GM12878 (cell line): ENCODE data around the gene AGBL2. TPM values are rescaled to one million over a fixed set of nuclear protein-coding genes. Genes with fewer than 3 reads are reported as not detected.

Experiments used
- ATAC-seq: fragments of 200-7000 bp; cut with Tn5 transposase; 3 replicates; pipeline ENCODE4 v1.9.1; 2020; ENCODE audit warnings: mild to moderate bottlenecking, moderate library complexity
- BruUV-seq: library from RNA; stranded (reverse); fragments of 400-500 nt; replicated peaks from 2 replicates; lab custom pipeline; 2021; lab: Mats Ljungman, UMichigan
- CTCF ChIA-PET: fragments of 300-600 bp; sonication (Branson Sonifier 250); formaldehyde crosslinking; extraction: SDS; loops from one replicate; lab custom pipeline; 2021; ENCODE audit warnings: inconsistent platforms; lab: Yijun Ruan, JAX
- POLR2A ChIA-PET: fragments of 350-600 bp; formaldehyde crosslinking; extraction: SDS; loops from one replicate; lab custom pipeline; 2021; ENCODE audit warnings: inconsistent platforms; lab: Charles Lee
- RAD21 ChIA-PET: fragments of 300-600 bp; sonication (Branson Sonifier 250); formaldehyde crosslinking; loops from one replicate; lab custom pipeline; 2023; ENCODE audit warnings: antibody characterized with exemption; ENCODE audit not compliant: unreplicated experiment; lab: Charles Lee
- SMC1A ChIA-PET: fragments of 300-600 bp; sonication (Branson Sonifier 250); formaldehyde crosslinking; loops from one replicate; lab custom pipeline; 2023; ENCODE audit not compliant: unreplicated experiment, uncharacterized antibody; lab: Charles Lee
- DNase-seq: peaks from one replicate; pipeline ENCODE4 v3.0.0-alpha.2; 2011; ENCODE audit warnings: low read depth, low spot score
- FAIRE-seq: peaks from 3 replicates; lab custom pipeline; 2011; peaks lifted over from hg19 to GRCh38; lab: Jason Lieb, UNC
- H2AFZ ChIP-seq: 2 replicates; pipeline ENCODE4 v1.6.0; 2011; ENCODE audit warnings: low read depth, low read length, control low read depth; ENCODE audit not compliant: control insufficient read depth
- H3K27ac ChIP-seq: 2 replicates; pipeline ENCODE4 v1.5.1; 2011; ENCODE audit warnings: control low read depth; ENCODE audit not compliant: control insufficient read depth, insufficient read depth
- H3K27me3 ChIP-seq, 2 experiments: replicated peaks in 1 of 2; 2 replicates each; pipeline versions ENCODE4 v1.6.0 to v1.6.1; 2011; ENCODE audit warnings: low read length in 1 of 2; ENCODE audit not compliant: control insufficient read depth in 2 of 2, insufficient read depth in 2 of 2
- H3K36me3 ChIP-seq, 2 experiments: 2 replicates each; pipeline ENCODE4 v1.5.1; 2011; ENCODE audit warnings: low read length in 1 of 2; ENCODE audit not compliant: control insufficient read depth in 2 of 2, insufficient read depth in 2 of 2
- H3K4me1 ChIP-seq: 2 replicates; pipeline ENCODE4 v1.6.1; 2011; ENCODE audit warnings: mild to moderate bottlenecking, low read length, moderate library complexity, mixed read lengths; ENCODE audit not compliant: control insufficient read depth, insufficient read depth
- H3K4me2 ChIP-seq: 2 replicates; pipeline ENCODE4 v1.6.0; 2011; ENCODE audit warnings: control low read depth; ENCODE audit not compliant: control insufficient read depth, insufficient read depth
- H3K4me3 ChIP-seq: fragments of 200-600 bp; sonication (generic); 2 replicates; pipeline ENCODE4 v1.5.1; 2016
- H3K79me2 ChIP-seq: 2 replicates; pipeline ENCODE4 v1.6.0; 2011; ENCODE audit warnings: low read length; ENCODE audit not compliant: control insufficient read depth, insufficient read depth
- H3K9ac ChIP-seq: 2 replicates; pipeline ENCODE4 v1.8.0; 2011; ENCODE audit warnings: low read length, control low read depth, mixed read lengths; ENCODE audit not compliant: control insufficient read depth, insufficient read depth
- H3K9me3 ChIP-seq: replicated peaks from 3 replicates; pipeline ENCODE4 v1.5.1; 2011; ENCODE audit warnings: mild to moderate bottlenecking, low read length; ENCODE audit not compliant: control insufficient read depth, insufficient read depth
- H4K20me1 ChIP-seq: 2 replicates; pipeline ENCODE4 v1.6.0; 2011; ENCODE audit not compliant: control insufficient read depth, insufficient read depth
- BCLAF1 ChIP-seq: fragments of 450-650 bp; IDR thresholded peaks from 2 replicates; pipeline ENCODE4 v1.6.1; 2017; ENCODE audit warnings: antibody characterized with exemption, mild to moderate bottlenecking, moderate library complexity
- DPF2 ChIP-seq: fragments of 450-650 bp; IDR thresholded peaks from 2 replicates; pipeline ENCODE4 v1.6.1; 2017; ENCODE audit warnings: mild to moderate bottlenecking
- EP300 ChIP-seq, 2 experiments: fragments of 150-350 bp in 1 of 2; IDR thresholded peaks; 2 replicates each; pipeline ENCODE4 v1.6.1; 2011 to 2012; ENCODE audit warnings: low read depth in 2 of 2, low read length in 2 of 2, borderline replicate concordance in 1 of 2, improper control_type of control experiment in 1 of 2, inconsistent platforms in 1 of 2; ENCODE audit not compliant: control insufficient read depth in 1 of 2
- FOXM1 ChIP-seq: IDR thresholded peaks from 2 replicates; pipeline ENCODE4 v1.6.1; 2012; ENCODE audit warnings: low read depth, mild to moderate bottlenecking, inconsistent platforms, low read length, moderate library complexity
- HDAC2 ChIP-seq: fragments of 200-600 bp; sonication (generic); IDR thresholded peaks from 2 replicates; pipeline ENCODE4 v1.6.1; 2017
- IRF3 ChIP-seq: fragments of 450-650 bp; IDR thresholded peaks from 2 replicates; pipeline ENCODE4 v1.6.1; 2014; ENCODE audit warnings: mild to moderate bottlenecking
- IRF5 ChIP-seq: fragments of 450-650 bp; IDR thresholded peaks from 2 replicates; pipeline ENCODE4 v1.6.1; 2017; ENCODE audit warnings: borderline replicate concordance
- JUND ChIP-seq: IDR thresholded peaks from 2 replicates; pipeline ENCODE4 v1.6.1; 2012; ENCODE audit warnings: low read depth, mild to moderate bottlenecking, low read length, improper control_type of control experiment, moderate library complexity
- KLF5 ChIP-seq: fragments of 450-650 bp; IDR thresholded peaks from 2 replicates; pipeline ENCODE4 v1.6.1; 2014; ENCODE audit warnings: mild to moderate bottlenecking; ENCODE audit not compliant: partially characterized antibody
- NBN ChIP-seq: fragments of 450-650 bp; IDR thresholded peaks from 2 replicates; pipeline ENCODE4 v1.6.1; 2016
- RBBP5 ChIP-seq: fragments of 200-600 bp; sonication (generic); conservative IDR thresholded peaks from 2 replicates; pipeline ENCODE4 v1.6.1; 2016
- RFX5 ChIP-seq: IDR thresholded peaks from 2 replicates; pipeline ENCODE4 v1.6.1; 2011; ENCODE audit warnings: low read depth, low read length, improper control_type of control experiment
- SKIL ChIP-seq: fragments of 450-650 bp; IDR thresholded peaks from 2 replicates; pipeline ENCODE4 v1.6.1; 2017; ENCODE audit warnings: mild to moderate bottlenecking, low read depth, inconsistent platforms; ENCODE audit not compliant: poor library complexity, severe bottlenecking
- STAT3 ChIP-seq: IDR thresholded peaks from 2 replicates; pipeline ENCODE4 v1.6.1; 2011; ENCODE audit warnings: low read depth, low read length, improper control_type of control experiment
- ZNF274 ChIP-seq: IDR thresholded peaks from one replicate; pipeline ENCODE4 v1.8.0; 2011; ENCODE audit not compliant: insufficient read length, insufficient read depth
- WGBS: methylation state at CpG from one replicate; pipeline ENCODE4 v1.1.6; 2016; ENCODE audit warnings: low lambda C conversion rate; ENCODE audit not compliant: insufficient replicate concordance, insufficient coverage; ENCODE audit errors: missing lambda C conversion rate; 5-methylcytosine and 5-hydroxymethylcytosine counted together
- in situ Hi-C: fragments of 300-500 bp; cut with MboI; formaldehyde crosslinking; loops from 9 replicates; pipeline ENCODE4 v1.14.3; 2018; ENCODE audit warnings: mixed read lengths
- intact Hi-C: fragments of 100-400 bp; cut with micrococcal nuclease; formaldehyde crosslinking; loops from one replicate; pipeline ENCODE4 v1.14.2; 2022; ENCODE audit not compliant: unreplicated experiment
- polyA plus RNA-seq, 11 experiments: library from polyadenylated mRNA; depleted of rRNA in 4 of 11; unstranded in 6 of 11; stranded (reverse) in 5 of 11; fragments of >200 nt; fragmentation: Nextera tagmentation in 4 of 11; fragmentation: Illumina TruSeq in 1 of 11; extraction: Ambion mirVana in 4 of 11; extraction: Trizol in 1 of 11; gene quantifications; 1 replicate in 1 of 11; 2 replicates in 10 of 11; pipeline versions ENCODE4 v1.2.1 to v1.2.3, GENCODE V29; 2011 to 2016; ENCODE audit warnings: inconsistent platforms in 2 of 11, missing spikeins in 2 of 11, low read depth in 1 of 11
- total RNA-seq, 4 experiments: library from RNA; depleted of rRNA in 3 of 4; stranded (reverse); fragments of >200 nt in 3 of 4; fragmentation: Illumina TruSeq in 1 of 4; extraction: Trizol in 1 of 4; gene quantifications; 2 replicates each; pipeline versions ENCODE4 v1.2.1 to v1.2.3, GENCODE V29; 2013 to 2021
- TF ChIP-seq, protein P1 (sequence below), 3 experiments: IDR thresholded peaks in 2 of 3; conservative IDR thresholded peaks in 1 of 3; 2 replicates each; pipeline ENCODE4 v1.5.1; 2011; ENCODE audit warnings: low read depth in 3 of 3, low read length in 3 of 3, mild to moderate bottlenecking in 3 of 3, control low read depth in 2 of 3, moderate library complexity in 2 of 3, inconsistent platforms in 1 of 3, mixed read lengths in 1 of 3; ENCODE audit not compliant: control insufficient read depth in 2 of 3, insufficient read depth in 1 of 3; ENCODE audit errors: extremely low read depth in 1 of 3

Gene AGBL2
- total and polyA plus RNA-seq, 10 of the 15 experiments (the other 5 are each of a cell fraction or from before 2014, with no cell fraction given) = 0.93 to 12.2 (median 2.9) TPM

- Histone ChIP-seq H3K4me3 (no peak overlapping the region), H3K27ac (no peak overlapping the region), H3K36me3 (peaks cover 7 to 40% of the 10 kb centered on the region in 2 experiments), H3K4me1 (no peaks in the 10 kb centered on the region), H3K9ac (no peak overlapping the region), H4K20me1 (no peaks in the 10 kb centered on the region), H3K4me2 (no peak overlapping the region), H3K27me3 (no peaks in the 10 kb centered on the region), H3K9me3 (no peaks in the 10 kb centered on the region), H2AFZ (no peak overlapping the region), H3K79me2 (no peaks in the 10 kb centered on the region)
- ATAC-seq (no peak), FAIRE-seq (no peak), DNase-seq (no peak)
- in situ Hi-C loops = no loop called here
- ChIA-PET POLR2A (interaction anchor here (0.6 to 1.0 kb wide), 3 partner anchors 14 to 281 kb away, joined by 3 to 7 read pairs (median 3); no protein-coding TSS in a partner anchor), CTCF (no interaction called here), RAD21 (no interaction called here), SMC1A (no interaction called here)
- intact Hi-C loops = no loop called here
- BruUV-seq = no TSS peak
- WGBS = 96% methylated on average over 12 of the region's 12 CpGs
- TF ChIP-seq DPF2 (no peak), IRF5 (no peak), BCLAF1 (no peak), JUND (no peak), RBBP5 (no peak), ZNF274 (no peak), HDAC2 (no peak), STAT3 (no peak), KLF5 (no peak), SKIL (no peak), FOXM1 (no peak), IRF3 (no peak), NBN (no peak), EP300 (IDR thresholded peaks at IDR 0.05; ENCODE audit: borderline replicate concordance in 1 of 2, control insufficient read depth in 1 of 2, low read depth in 2 of 2, low read length in 2 of 2) (no peak), RFX5 (no peak)
- TF ChIP-seq, protein P1, sequence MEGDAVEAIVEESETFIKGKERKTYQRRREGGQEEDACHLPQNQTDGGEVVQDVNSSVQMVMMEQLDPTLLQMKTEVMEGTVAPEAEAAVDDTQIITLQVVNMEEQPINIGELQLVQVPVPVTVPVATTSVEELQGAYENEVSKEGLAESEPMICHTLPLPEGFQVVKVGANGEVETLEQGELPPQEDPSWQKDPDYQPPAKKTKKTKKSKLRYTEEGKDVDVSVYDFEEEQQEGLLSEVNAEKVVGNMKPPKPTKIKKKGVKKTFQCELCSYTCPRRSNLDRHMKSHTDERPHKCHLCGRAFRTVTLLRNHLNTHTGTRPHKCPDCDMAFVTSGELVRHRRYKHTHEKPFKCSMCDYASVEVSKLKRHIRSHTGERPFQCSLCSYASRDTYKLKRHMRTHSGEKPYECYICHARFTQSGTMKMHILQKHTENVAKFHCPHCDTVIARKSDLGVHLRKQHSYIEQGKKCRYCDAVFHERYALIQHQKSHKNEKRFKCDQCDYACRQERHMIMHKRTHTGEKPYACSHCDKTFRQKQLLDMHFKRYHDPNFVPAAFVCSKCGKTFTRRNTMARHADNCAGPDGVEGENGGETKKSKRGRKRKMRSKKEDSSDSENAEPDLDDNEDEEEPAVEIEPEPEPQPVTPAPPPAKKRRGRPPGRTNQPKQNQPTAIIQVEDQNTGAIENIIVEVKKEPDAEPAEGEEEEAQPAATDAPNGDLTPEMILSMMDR (IDR thresholded peaks at IDR 0.05 in 2 of 3, conservative IDR thresholded peaks at IDR 0.05 in 1 of 3; ENCODE audit: control insufficient read depth in 2 of 3, extremely low read depth in 1 of 3, insufficient read depth in 1 of 3, low read depth in 3 of 3, low read length in 3 of 3) = no peak
These were observed 5.5 kb upstream of the AGBL2 start for GRCh38 chr11:47720651-47721050.
